Measurements from ENCODE around the gene TBXAS1. TPM values are rescaled to one million over a fixed set of nuclear protein-coding genes. Genes with fewer than 3 reads are reported as not detected.

The TBXAS1 gene
- polyA plus RNA-seq, 2 of the 4 experiments (the other 2 are of a cell fraction): 8.8 to 11.6 TPM

DNA sequence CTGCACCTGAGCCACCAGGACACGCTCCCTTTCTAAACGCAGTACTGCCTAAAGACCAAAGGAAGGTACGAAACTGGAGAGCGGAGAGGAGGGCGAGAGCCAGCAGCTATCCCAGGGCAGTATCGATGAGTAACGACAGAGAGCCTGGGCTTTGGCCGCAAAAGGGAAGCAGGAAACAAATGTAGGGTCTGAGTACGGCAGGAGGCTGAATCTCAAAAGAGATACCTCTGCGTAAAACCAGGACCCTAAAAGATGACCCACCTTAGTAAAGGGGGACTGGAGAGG lies 213.3 kb downstream of the TBXAS1 start:
- peaks cover 7% of the 10 kb centered on the region; the same call in 1 of the 3 replicates for H3K4me1 ChIP-seq
- H3K27ac ChIP-seq: no peak overlapping the region
- H3K4me2 ChIP-seq: no peak overlapping the region
- no peak for FAIRE-seq
- no peak overlapping the region for H3K4me3 ChIP-seq
- ChIA-PET POLR2A (no interaction called here), CTCF (interaction anchor here (1.0 kb wide), 1 partner anchor 14 kb away, joined by 4 read pairs; no protein-coding TSS in a partner anchor)
- ATAC-seq: no peak
- TF ChIP-seq CBX2 (IDR thresholded peaks at IDR 0.05; ENCODE audit: borderline replicate concordance, low read depth) (no peak), ZC3H11A (IDR thresholded peaks at IDR 0.05) (no peak), HEYL (CRISPR knock-in tag; IDR thresholded peaks at IDR 0.05) (no peak), ESRRA (IDR thresholded peaks at IDR 0.05; ENCODE audit: borderline replicate concordance, low read length) (no peak), HDAC2 (IDR thresholded peaks at IDR 0.05) (no peak), RAD21 (conservative IDR thresholded peaks at IDR 0.05 in 1 of 2, IDR thresholded peaks at IDR 0.05 in 1 of 2) (no peak), FOSB (CRISPR knock-in tag; IDR thresholded peaks at IDR 0.05) (no peak), NPAS2 (CRISPR knock-in tag; IDR thresholded peaks at IDR 0.05; ENCODE audit: borderline replicate concordance) (no peak), SMC3 (IDR thresholded peaks at IDR 0.05) (no peak)
- WGBS (ENCODE audit: missing lambda C conversion rate): 92% methylated on average over 10 of the region's 10 CpGs
- no peak for DNase-seq (ENCODE audit: low read depth in 1 of 2, low spot score in 1 of 2)
- H3K9me3 ChIP-seq: no peaks in the 10 kb centered on the region

DNA sequence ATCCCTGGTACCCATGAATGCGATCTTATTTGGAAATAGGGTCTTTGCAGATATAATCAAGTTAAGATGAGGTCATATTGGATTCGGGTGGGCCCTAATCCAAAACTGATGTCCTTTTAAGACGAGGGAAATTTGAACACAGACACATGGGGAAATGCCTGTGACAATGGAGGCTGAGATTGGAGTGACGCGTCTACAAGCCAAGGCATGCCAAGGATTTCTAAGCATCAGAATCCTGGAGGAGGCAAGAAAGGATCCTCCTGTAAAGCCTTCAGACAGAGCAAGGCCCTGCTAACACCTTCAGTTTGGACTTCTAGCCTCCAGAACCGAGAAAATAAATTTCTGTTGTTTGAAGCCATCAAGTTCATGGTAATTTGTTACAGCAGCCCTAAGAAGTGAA lies 215.2 kb downstream of the TBXAS1 start:
- TF ChIP-seq BHLHE40 (IDR thresholded peaks at IDR 0.05; ENCODE audit: low read depth, low read length) (no peak), JUNB (IDR thresholded peaks at IDR 0.05) (no peak), HDAC2 (IDR thresholded peaks at IDR 0.05) (no peak), EHMT2 (IDR thresholded peaks at IDR 0.05; ENCODE audit: low read depth) (no peak), ESRRA (IDR thresholded peaks at IDR 0.05; ENCODE audit: borderline replicate concordance, low read length) (no peak), MAFK (IDR thresholded peaks at IDR 0.05; ENCODE audit: partially characterized antibody) (no peak), CHD2 (IDR thresholded peaks at IDR 0.05; ENCODE audit: low read length, partially characterized antibody) (no peak), SREBF2 (IDR thresholded peaks at IDR 0.05) (no peak), EHF (CRISPR knock-in tag; IDR thresholded peaks at IDR 0.05) (no peak), JUN (IDR thresholded peaks at IDR 0.05) (no peak), CHD4 (IDR thresholded peaks at IDR 0.05; ENCODE audit: borderline replicate concordance) (no peak)
- TF ChIP-seq, protein P1, sequence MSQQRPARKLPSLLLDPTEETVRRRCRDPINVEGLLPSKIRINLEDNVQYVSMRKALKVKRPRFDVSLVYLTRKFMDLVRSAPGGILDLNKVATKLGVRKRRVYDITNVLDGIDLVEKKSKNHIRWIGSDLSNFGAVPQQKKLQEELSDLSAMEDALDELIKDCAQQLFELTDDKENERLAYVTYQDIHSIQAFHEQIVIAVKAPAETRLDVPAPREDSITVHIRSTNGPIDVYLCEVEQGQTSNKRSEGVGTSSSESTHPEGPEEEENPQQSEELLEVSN (IDR thresholded peaks at IDR 0.05; ENCODE audit: borderline replicate concordance, low read depth): no peak
- TF ChIP-seq, protein P2, sequence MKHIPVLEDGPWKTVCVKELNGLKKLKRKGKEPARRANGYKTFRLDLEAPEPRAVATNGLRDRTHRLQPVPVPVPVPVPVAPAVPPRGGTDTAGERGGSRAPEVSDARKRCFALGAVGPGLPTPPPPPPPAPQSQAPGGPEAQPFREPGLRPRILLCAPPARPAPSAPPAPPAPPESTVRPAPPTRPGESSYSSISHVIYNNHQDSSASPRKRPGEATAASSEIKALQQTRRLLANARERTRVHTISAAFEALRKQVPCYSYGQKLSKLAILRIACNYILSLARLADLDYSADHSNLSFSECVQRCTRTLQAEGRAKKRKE (CRISPR knock-in tag; IDR thresholded peaks at IDR 0.05; ENCODE audit: low read depth): no peak
- TF ChIP-seq, protein P3, sequence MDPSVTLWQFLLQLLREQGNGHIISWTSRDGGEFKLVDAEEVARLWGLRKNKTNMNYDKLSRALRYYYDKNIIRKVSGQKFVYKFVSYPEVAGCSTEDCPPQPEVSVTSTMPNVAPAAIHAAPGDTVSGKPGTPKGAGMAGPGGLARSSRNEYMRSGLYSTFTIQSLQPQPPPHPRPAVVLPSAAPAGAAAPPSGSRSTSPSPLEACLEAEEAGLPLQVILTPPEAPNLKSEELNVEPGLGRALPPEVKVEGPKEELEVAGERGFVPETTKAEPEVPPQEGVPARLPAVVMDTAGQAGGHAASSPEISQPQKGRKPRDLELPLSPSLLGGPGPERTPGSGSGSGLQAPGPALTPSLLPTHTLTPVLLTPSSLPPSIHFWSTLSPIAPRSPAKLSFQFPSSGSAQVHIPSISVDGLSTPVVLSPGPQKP (IDR thresholded peaks at IDR 0.05; ENCODE audit: low read depth, low read length): no peak
- Histone ChIP-seq H3K4me2 (no peak overlapping the region), H3K27ac (no peak overlapping the region), H3K9me3 (no peaks in the 10 kb centered on the region), H3K4me3 (no peak overlapping the region), H3K4me1 (peaks cover 8% of the 10 kb centered on the region; the same call in 1 of the 3 replicates)
- FAIRE-seq (no peak), ATAC-seq (no peak), DNase-seq (ENCODE audit: low read depth in 1 of 2, low spot score in 1 of 2) (no peak)
- ChIA-PET POLR2A (no interaction called here), CTCF (interaction anchor here (0.8 kb wide), 1 partner anchor 544 kb away, joined by 3 read pairs; no protein-coding TSS in a partner anchor)
- WGBS (ENCODE audit: missing lambda C conversion rate): 87% methylated on average over 6 of the region's 6 CpGs

DNA sequence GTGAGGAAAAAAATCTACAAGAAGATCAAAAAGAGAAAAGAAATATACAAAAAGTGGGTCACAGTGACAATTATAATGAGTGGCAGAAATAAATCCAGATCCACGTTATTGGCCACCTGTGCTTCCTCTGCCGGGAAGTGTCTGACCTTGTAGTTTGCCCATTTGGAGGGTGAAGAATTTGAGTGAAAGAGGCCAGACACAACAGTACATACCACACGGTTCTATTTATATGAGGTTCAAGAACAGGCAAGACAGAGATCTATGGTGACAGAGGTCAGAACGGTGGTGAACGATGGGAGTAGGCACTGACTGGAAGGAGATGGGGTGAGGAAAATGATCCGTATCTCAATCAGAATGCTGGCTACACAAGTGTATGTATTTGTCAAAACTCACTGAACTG lies 216.6 kb downstream of the TBXAS1 start:
- FAIRE-seq: no peak
- DNase-seq (ENCODE audit: low read depth in 1 of 2, low spot score in 1 of 2): no peak
- Histone ChIP-seq H3K4me1 (peaks cover 10% of the 10 kb centered on the region; the same call in 1 of the 3 replicates), H3K27ac (no peak overlapping the region), H3K4me3 (no peak overlapping the region), H3K4me2 (no peak overlapping the region), H3K9me3 (no peaks in the 10 kb centered on the region)
- ChIA-PET POLR2A (no interaction called here), CTCF (interaction anchor here (1.0 kb wide), 1 partner anchor 281 kb away, joined by 4 read pairs; no protein-coding TSS in a partner anchor)
- 84% methylated on average over 6 of the region's 6 CpGs for WGBS (ENCODE audit: missing lambda C conversion rate)
- no peak for ATAC-seq
- no peak for TF ChIP-seq RCOR1 (IDR thresholded peaks at IDR 0.05; ENCODE audit: low read depth, low read length)
- TF ChIP-seq SREBF2 (IDR thresholded peaks at IDR 0.05): no peak
- TF ChIP-seq, protein P4, sequence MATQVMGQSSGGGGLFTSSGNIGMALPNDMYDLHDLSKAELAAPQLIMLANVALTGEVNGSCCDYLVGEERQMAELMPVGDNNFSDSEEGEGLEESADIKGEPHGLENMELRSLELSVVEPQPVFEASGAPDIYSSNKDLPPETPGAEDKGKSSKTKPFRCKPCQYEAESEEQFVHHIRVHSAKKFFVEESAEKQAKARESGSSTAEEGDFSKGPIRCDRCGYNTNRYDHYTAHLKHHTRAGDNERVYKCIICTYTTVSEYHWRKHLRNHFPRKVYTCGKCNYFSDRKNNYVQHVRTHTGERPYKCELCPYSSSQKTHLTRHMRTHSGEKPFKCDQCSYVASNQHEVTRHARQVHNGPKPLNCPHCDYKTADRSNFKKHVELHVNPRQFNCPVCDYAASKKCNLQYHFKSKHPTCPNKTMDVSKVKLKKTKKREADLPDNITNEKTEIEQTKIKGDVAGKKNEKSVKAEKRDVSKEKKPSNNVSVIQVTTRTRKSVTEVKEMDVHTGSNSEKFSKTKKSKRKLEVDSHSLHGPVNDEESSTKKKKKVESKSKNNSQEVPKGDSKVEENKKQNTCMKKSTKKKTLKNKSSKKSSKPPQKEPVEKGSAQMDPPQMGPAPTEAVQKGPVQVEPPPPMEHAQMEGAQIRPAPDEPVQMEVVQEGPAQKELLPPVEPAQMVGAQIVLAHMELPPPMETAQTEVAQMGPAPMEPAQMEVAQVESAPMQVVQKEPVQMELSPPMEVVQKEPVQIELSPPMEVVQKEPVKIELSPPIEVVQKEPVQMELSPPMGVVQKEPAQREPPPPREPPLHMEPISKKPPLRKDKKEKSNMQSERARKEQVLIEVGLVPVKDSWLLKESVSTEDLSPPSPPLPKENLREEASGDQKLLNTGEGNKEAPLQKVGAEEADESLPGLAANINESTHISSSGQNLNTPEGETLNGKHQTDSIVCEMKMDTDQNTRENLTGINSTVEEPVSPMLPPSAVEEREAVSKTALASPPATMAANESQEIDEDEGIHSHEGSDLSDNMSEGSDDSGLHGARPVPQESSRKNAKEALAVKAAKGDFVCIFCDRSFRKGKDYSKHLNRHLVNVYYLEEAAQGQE (IDR thresholded peaks at IDR 0.05): no peak
- TF ChIP-seq KDM1A (IDR thresholded peaks at IDR 0.05; ENCODE audit: low read depth): no peak
- TF ChIP-seq JUN (IDR thresholded peaks at IDR 0.05): no peak
- TF ChIP-seq NFE2L2 (conservative IDR thresholded peaks at IDR 0.05; ENCODE audit: low read length): no peak
- TF ChIP-seq HOXB13 (CRISPR knock-in tag; IDR thresholded peaks at IDR 0.05; ENCODE audit: low read depth): no peak
- TF ChIP-seq HOXA7 (CRISPR knock-in tag; IDR thresholded peaks at IDR 0.05): no peak
- no peak for TF ChIP-seq BHLHE40 (IDR thresholded peaks at IDR 0.05; ENCODE audit: low read depth, low read length)
- no peak for TF ChIP-seq NR3C1 (IDR thresholded peaks at IDR 0.05)
- no peak for TF ChIP-seq RFX5 (IDR thresholded peaks at IDR 0.05)
- no peak for TF ChIP-seq MAZ (IDR thresholded peaks at IDR 0.05; ENCODE audit: borderline replicate concordance, low read depth, low read length)
- TF ChIP-seq ZC3H11A (IDR thresholded peaks at IDR 0.05): no peak
- no peak for TF ChIP-seq FOSL2 (IDR thresholded peaks at IDR 0.05)
- TF ChIP-seq FOSL2 (CRISPR knock-in tag; IDR thresholded peaks at IDR 0.05): no peak
